ENCODE measurements around the gene NINL.
"Not testable (repeated sequence)": the region's sequence is repeated elsewhere in the genome, so short reads cannot be mapped to it uniquely, and the experiment has no call there.

DNA sequence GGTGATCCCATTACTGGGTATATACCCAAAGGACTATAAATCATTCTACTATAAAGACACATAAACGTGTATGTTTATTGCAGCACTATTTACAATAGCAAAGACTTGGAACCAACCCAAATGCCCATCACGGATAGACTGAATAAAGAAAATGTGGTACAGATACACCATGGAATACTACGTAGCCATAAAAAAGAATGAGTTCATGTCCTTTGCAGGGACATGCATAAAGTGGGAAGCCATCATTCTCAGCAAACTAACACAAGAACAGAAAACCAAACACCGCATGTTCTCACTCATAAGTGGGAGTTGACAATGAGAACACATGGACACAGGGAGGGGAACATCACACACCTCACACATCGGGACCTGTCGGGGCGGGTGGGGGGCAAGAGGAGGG, 1.7 kb downstream of the NINL start:
- TF ChIP-seq, protein P1, sequence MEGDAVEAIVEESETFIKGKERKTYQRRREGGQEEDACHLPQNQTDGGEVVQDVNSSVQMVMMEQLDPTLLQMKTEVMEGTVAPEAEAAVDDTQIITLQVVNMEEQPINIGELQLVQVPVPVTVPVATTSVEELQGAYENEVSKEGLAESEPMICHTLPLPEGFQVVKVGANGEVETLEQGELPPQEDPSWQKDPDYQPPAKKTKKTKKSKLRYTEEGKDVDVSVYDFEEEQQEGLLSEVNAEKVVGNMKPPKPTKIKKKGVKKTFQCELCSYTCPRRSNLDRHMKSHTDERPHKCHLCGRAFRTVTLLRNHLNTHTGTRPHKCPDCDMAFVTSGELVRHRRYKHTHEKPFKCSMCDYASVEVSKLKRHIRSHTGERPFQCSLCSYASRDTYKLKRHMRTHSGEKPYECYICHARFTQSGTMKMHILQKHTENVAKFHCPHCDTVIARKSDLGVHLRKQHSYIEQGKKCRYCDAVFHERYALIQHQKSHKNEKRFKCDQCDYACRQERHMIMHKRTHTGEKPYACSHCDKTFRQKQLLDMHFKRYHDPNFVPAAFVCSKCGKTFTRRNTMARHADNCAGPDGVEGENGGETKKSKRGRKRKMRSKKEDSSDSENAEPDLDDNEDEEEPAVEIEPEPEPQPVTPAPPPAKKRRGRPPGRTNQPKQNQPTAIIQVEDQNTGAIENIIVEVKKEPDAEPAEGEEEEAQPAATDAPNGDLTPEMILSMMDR (IDR thresholded peaks at IDR 0.05) = not testable (repeated sequence)
- TF ChIP-seq POLR2AphosphoS5, POLR2A (IDR thresholded peaks at IDR 0.05): not testable (repeated sequence)
